Nucleus accumbens (tissue), 56 donors: Measurements from ENCODE around the gene ADGRV1.
"Not testable (repeated sequence)": the region's sequence is repeated elsewhere in the genome, so short reads cannot be mapped to it uniquely, and the experiment has no call there.

ENCODE experiments used
- DNase-seq, 56 donors: peaks; one replicate each; lab custom pipeline; 2025; lab: John Stamatoyannopoulos, UW

The ADGRV1 gene

DNA sequence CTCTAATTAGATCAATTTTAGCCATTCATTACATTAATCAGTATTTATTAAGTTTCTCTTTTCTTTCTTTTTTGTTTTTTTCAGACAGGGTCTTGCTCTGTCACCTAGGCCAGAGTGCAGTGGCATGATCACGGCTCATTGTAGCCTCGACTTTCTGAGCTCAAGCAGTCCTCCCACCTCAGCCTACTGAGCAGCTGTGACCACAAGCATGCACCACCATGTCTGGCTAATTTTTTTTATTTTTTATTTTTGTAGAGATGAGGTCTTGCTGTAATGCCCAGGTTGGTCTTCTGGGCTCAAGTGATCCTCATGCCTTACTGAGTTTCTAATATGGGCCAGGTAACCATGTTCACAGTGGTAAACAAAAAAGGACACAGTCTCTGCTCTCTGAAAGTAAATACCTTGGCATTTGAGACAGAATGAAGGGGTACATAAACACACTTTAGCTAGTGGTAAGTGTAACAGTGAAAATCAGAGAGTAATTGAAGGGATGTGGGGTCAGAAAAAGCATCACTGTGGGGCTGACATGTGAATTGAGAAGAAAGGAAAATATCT, 336.3 kb downstream of the ADGRV1 start:
- no peak for DNase-seq

DNA sequence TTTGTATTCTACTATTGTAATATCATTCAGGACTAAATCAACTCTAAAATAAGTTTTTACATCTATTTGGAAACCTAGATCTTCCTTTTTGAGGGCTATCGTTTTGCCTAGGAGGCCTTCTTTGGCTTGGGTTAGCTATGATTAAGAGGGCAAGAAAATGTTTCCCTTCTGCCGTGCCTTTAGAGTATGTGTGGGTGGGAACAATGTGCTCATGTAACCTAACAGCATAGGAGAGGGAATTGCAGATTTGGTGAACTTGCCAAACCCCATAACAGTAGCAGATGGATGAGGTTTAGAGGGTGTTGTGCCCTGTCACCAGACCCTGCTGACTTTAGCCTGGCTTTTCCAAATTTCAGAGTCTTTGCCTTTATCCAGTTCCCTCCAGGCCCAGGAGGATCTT, 339.0 kb downstream of the ADGRV1 start:
- no peak for DNase-seq

DNA sequence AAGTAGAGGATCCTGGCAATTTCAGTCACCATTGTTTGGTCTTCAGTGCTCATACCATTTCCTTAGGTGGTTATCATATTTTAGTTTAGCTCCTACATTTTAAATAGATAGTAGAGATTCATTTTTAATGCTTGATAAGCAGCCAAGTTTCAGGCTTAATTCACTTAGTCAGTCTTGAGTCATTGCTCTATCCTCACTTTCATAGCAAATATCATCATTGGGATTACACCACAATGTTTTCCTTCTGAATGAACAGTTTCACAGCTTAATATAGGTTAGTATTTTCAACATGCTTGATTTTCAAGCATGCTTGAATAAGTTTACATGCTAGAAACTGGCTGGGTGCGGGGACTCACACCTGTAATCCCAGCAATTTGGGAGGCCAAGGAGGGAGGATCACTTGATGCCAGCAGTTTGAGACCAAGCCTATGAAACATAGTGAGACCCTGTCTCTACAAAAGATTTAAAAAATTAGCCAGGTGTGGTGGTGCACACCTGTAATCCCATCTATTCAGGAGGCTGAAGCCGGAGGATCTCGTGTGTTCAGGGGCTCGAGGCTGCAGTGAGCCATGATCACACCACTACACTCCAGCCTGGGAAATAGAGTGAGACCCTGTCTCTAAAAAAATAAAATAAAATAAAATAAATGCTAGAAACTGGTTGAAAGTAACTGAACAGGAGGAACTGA, 339.9 kb downstream of the ADGRV1 start:
- no peak for DNase-seq

DNA sequence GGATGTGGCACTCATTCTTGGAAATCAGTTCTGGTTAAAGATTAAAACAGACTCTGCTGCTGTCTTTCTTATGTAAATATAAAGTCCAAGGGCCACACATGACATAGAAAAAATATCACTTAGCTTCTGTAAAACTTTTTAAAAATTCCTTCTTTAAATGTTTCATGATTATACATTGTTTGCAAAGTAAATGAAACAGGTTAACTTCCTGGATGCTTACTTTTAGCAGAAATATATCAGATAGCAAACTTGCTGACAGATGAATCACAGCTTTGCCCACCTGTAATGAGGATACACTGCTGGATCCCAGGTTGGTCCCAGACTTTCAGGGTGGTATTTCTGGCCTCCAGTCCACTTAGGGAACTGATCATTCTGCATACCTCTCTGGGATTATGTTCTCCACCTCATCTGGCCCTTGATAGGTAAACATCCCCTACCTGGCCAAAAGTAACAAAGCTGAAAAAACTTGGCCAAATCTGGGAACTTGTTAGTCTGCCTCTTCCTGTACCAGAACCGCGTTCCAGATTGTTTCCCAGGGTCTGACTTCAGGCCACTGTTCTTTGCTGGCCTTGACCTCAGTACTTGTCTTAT, 340.5 kb downstream of the ADGRV1 start:
- DNase-seq = no peak

DNA sequence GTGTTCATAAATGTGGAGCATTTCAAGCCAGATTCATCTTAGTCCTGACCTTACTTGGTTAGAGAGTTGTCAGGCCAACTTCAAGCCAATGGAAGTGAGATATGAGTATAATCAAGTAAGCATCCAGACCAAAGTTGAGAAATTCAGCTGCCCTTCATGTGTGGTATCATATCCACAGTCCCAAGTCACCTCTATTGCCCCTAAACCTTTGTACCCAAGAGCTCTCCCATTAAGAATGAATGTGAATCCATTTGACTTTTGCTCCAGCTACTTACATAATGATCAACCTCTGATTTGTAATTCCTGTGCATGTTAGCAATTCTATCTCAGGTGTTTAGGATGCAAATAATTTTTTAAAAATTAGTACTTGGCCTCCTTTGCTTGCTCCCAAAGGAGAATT, 342.7 kb downstream of the ADGRV1 start:
- no peak for DNase-seq

DNA sequence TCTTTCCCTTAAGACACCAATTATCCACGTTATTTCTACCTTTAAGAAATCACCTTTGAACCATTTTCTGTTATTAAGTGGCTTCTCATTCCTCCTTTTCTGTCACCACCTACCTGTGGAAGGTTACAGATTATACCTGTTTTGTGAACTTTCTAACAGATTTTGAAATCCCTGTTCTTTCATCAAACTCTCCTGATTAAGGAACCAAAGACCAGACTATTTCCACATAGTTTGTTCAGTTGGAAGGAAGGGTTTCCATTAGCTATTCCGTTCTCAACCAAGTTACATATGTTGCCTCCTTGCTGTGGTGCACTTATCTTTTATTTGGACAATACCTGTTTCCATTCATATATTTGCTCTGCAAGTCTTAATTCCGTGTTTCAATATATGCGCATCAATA, 343.6 kb downstream of the ADGRV1 start:
- DNase-seq = no peak

DNA sequence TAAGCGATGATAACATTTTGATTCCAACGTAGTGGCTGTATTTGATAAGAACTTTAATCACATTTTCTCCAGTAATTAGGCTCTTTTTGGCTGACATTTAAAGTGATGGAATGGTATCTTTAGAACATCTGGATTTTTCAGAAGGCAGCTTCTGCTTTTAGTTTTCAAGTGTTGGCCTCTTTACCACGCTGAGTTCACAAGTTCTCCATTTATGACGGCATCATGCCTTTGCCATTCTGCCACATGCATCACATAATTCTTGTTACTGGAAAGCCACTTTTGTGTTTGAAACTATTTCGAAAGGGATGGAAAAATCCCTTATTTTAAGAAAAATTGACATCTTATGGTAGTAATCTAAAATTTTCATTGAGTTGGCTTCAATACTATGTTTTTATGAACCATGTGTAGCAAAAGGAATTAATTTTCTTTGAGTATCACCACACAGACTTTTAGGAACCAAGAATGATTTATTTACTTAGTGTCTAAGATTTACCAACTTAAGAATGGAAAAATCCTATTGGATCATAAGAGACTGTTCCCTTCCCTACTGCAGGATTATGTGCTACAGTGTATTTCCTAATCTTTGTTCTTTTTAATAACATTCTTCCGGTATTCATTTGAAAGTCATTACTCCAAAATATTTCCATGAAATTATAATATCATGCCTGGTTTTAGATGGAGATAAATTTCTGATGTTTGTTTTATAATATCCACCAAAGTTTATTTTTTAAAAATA, 344.2 kb downstream of the ADGRV1 start:
- no peak for DNase-seq

DNA sequence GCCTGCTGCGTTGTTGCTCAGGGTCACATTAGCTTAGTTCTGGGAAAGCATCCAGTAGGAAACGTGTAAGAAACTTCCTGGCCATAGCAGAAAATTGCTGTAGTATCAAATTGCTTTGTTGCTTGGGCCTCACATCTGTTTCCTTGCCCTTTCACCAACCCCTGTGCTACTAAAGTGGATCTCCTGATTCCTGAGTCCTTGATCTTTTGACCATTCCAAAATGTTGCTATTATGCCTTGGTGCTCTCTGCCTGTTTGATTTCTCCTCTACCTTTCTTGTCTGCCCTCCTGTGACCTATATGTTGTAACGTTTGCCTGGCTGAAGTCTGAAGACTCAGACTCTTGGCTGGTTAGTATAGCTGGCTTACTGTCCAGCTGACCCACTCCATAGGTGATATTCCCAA, 350.5 kb downstream of the ADGRV1 start:
- DNase-seq = no peak

DNA sequence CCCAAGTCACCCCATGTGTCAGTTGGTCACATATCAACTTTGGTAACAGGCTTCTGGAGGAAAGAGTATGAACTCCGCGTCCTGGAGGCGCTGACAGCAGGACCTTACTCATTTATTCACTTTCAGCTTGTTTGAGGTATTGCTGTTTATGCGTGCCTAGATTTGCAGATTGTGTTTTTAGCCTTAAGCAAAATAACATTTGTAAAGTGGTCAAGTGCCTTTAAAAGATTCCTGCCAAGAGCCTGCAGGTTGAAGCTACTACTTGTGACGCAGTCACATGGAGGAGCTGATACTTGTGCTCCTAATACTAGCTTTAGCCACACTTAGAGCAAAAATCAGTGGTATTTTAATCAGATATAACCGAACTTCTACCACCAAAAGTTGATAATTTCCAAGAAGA, 351.3 kb downstream of the ADGRV1 start:
- DNase-seq = no peak

DNA sequence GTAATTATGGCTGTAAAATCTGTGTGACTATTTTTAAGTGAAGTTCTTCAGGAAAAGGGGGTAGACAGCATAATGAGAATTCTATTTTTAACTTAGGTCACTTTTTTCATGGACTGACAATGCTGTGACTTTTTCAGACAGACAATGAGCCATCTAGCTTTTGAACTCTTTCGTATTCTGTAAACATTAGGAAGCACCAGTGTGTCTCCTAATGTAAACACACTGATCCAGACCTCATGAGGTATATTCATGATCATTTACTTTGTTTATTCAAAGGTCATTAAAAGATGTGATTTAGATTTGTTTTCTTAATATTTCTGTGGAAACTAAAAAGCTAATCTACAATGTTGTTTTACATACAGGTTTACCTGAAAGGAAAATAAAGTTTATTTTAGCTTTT, 352.6 kb downstream of the ADGRV1 start:
- no peak for DNase-seq

DNA sequence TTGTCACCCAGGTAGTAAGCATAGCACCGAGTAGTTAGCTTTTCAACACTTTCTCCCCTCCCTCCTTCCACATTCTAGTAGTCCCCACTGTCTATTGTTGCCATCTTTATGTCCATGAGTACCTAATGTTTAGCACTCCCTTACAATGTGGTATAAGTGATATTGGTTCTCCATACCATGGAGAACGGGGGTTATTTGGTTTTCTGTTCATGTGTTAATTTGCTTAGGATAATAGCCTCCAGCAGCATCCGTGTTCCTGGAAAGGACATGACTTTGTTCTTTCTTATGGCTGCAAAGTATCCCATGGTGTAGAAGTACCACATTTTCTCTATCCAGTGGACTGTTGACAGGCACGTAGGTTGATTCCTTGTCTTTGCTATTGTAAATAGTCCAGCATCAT, 353.9 kb downstream of the ADGRV1 start:
- DNase-seq = no peak

DNA sequence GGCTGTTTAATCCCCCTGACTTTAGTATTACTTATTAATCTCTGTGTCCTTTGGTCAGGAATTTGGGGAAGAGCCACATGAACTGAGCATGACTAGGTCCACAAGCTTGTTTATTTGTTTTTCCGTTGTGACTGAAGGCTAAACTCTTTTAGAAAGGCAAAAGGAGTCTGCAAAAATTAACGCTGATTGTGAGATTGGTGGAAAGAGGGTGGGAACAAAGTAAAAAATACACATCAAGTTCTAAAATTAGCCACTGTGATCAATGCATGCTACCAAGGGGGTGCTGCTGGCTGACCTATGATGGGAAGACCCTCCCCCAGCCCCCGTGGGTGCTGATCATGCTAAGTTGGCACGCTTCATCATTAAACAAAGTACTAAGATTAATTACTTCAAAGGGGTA, 356.8 kb downstream of the ADGRV1 start:
- no peak for DNase-seq

DNA sequence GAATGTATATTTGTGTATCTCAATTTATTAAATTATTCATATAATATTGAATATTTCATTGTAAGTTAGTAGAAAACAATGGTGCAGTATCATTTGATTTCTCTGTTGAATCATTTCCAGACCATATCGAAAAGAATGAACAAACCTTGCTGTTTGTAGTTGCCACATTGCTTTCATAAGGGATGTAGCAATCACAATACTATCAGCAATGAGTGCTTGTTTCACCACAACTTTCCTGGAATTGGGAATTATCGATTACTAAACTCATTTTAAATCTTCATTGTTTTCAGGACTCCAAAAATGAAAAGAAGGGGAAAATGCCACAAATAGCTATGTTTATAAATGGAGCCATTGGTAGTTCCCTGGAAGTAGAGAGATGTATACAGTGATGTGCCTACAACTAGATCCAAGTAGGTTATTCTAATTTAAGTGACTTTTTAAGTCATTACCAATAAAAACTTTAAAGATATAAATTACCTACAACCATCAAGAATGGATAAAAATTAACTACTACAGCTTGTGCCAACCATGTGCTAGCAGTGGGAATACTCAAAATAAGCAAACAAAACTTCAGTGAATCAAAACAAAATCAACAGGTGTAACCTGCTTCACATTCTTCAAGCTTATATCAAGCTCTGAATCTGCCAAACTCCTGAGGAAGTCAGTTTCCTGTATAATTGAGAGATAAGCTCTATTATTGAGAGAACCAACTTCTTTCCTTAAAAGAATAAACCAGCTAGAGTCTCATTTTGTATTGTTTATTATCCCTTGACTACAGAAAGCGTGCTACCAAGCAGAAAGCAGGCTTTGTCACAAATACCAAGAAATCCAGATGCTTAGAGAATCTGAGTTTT, 358.6 kb downstream of the ADGRV1 start:
- DNase-seq = no peak

DNA sequence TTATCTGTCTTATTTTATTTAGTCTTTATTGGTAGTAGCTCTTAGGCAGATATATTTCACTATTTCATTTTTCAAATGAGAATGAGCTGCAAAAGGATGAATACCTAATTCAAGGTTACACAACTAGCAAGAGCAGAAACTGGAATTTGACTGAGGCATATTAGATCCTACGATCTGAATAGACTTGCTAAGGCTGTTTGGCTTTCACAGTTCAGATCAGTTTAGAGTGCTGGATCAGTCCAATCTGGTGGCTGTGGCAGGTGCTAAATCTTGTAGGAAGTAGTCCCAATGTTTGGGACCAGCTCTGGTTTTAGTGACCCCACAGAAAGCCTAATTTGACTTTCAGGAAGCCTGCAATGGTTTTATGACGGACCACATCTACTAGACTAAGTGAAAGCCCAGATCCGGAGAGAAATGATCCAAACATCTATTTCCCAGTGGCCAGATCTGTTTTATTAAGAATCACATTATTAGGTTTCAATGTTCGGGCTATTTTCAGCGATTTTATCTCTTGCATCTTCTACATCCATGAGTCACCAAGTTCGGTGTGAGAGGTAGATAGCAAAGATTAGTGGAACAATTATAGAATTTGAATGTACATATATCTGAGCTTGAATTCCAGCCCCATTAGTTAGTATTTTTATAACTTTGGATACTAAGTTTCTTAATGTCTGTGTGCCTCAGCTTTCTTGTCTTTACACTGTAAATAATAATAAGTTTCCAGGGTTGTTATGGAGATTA, 359.5 kb downstream of the ADGRV1 start:
- no peak for DNase-seq

DNA sequence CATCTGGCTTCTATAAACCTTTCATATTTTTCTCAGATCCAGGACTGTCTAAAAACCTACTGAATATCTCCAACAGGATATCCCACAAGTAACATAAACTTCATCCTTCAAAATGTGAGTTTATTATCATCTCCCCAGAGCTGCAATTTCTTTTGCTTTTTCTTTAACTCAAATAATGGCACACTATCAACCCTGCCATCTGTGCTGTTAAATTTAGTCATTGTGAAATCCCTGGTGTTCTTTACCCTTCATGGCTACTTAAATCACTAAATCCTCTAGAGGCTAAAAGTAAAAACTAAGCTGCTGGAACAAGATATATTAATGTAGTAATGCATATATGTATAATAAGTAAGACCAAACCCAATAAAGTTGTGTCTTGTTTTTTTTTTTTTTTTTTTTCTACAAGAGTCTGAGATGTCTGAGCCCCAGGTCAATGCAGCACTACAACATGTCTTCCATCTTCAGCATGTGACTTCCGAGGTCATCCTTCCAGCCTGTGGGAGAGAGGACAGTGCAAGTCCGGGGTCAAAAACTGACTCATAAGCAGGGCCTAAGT, 362.9 kb downstream of the ADGRV1 start:
- DNase-seq = no peak

DNA sequence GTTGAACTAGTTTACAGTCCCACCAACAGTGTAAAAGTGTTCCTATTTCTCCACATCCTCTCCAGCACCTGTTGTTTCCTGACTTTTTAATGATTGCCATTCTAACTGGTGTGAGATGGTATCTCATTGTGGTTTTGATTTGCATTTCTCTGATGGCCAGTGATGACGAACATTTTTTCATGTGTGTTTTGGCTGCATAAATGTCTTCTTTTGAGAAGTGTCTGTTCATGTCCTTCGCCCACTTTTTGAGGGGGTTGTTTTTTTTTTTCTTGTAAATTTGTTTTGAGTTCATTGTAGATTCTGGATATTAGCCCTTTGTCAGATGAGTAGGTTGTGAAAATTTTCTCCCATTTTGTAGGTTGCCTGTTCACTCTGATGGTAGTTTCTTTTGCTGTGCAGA, 365.6 kb downstream of the ADGRV1 start:
- DNase-seq = not testable (repeated sequence)

DNA sequence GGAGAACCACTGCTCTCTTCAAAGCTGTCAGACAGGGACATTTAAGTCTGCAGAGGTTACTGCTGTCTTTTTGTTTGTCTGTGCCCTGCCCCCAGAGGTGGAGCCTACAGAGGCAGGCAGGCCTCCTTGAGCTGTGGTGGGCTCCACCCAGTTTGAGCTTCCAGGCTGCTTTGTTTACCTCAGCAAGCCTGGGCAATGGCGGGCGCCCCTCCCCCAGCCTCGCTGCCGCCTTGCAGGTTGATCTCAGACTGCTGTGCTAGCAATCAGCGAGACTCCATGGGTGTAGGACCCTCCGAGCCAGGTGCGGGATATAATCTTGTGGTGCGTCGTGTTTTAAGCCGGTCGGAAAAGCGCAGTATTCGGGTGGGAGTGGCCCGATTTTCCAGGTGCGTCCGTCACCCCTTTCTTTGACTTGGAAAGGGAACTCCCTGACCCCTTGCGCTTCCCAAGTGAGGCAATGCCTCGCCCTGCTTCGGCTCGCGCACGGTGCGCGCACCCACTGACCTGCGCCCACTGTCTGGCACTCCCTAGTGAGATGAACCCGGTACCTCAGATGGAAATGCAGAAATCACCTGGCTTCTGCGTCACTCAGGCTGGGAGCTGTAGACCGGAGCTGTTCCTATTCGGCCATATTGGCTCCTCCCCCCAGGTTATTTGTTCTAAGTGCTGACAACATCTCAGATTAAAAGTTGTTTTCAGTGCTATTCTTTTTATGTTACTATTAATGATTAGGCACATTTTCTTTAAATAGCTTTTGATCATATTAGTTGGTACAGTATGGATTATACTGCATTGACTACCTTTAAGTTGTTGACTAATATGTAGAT, 370.6 kb downstream of the ADGRV1 start:
- DNase-seq = not testable (repeated sequence)

DNA sequence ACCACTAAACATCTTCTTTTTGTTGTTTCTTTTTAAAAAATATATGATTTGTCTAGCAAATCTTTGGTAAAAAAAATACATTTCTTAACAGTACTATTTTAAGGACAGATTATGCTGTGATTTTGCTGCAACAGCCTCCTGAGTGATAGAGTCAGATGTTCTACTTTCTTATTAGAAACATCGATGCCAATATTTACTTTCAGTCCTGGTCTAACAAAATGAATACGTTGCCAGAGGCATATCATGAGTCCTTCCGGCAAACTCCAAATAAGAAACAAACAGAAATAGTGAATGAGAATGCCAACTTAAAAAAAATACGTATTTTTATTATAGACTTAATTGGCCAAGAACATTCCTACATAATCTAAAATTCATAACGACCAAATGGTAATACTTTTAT, 371.5 kb downstream of the ADGRV1 start:
- no peak for DNase-seq
